Right hindlimb (tissue), 1 donor: Measurements from ENCODE around the gene EFCAB13.
A peak's percentile ranks its signal among the peaks of the same experiment; 100 is the strongest.
"Not testable (repeated sequence)": the region's sequence is repeated elsewhere in the genome, so short reads cannot be mapped to it uniquely, and the experiment has no call there.

Source experiments
- DNase-seq: peaks from one replicate; pipeline ENCODE4 v3.0.0-alpha.2; 2018

The EFCAB13 gene

DNA sequence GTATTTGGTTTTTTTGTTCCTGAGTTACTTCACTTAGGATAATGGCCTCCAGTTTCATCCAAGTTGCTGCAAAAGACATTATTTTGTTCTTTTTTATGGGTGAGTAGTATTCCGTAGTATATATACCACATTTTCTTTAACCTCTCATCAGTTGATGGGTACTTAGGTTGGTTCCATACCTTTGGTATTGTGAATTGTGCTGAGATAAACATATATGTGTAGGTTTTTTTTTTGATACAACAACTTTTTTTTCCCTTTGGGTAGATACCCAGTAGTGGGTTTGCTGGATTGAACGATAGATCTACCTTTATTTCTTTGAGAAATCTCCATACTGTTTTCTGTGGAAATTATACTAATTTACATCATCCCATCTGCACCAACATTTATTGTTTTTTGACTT lies 6.8 kb downstream of the EFCAB13 start:
- DNase-seq, result no peak

- DNase-seq, result no peak
Observed at GRCh38 chr17:47332287-47332686, 8.5 kb downstream of the EFCAB13 start.

DNA sequence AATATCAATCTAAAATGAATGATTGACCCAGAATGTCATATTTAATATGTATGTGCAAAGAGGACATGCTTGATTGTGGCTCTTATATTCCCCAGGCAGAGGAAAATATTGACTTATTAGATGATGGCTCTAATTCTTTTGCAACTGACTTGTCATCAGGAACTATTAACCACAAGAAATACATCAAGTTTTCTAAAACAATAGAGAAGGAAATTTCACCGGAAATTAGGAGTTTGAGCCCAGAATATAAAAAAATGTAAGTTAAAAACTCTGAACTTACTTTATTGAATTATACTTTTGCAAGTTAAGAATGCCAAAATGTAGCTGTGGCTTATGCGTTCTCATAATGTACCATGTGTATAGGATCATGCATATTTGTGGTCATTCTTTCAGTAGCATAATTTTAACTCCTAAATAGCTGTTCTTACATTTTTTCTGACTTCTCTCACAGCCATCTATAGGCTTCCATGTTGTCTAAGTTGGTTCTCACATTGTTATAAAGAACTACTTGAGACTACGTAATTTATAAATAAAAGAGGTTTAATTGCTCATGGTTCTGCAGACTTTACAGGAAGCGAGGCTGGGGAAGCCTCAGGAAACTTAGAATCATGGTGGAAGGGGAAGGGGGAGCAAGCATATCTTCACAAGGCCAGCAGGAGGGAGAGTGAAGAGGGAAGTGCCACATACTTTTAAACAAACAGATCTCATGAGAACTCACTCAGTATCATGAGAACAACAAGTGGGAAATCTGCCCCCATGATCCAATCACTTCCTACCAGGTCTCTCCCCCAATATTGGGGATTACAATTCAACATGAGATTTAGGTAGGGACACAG lies 11.6 kb downstream of the EFCAB13 start:
- no peak for DNase-seq

GRCh38 chr17:47338026-47338425 lies 14.3 kb downstream of the EFCAB13 start:
- DNase-seq, result no peak

GRCh38 chr17:47352848-47353247 lies 29.1 kb downstream of the EFCAB13 start:
- DNase-seq, result no peak

DNA sequence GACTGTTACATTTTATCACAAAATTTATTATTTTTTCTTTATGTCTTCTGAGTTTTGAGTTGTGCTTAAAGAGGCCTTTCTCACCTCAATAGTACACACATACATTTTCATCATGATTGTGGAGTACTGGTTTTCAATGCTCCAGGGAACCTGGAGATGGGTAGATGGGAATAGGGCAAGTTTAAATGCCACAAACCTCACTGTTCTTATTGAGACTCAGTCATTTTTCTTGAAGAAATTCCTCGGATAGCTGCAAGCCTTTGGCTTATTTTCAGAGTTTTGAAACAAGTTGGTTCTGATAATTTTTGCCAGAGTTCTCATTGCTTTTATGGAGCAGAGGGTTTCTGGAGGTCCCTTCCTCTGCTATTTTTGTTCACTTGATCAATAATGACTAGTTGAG lies 34.9 kb downstream of the EFCAB13 start:
- DNase-seq, result no peak

- DNase-seq, result no peak
Observed at GRCh38 chr17:47363171-47363570, 39.4 kb downstream of the EFCAB13 start.

DNA sequence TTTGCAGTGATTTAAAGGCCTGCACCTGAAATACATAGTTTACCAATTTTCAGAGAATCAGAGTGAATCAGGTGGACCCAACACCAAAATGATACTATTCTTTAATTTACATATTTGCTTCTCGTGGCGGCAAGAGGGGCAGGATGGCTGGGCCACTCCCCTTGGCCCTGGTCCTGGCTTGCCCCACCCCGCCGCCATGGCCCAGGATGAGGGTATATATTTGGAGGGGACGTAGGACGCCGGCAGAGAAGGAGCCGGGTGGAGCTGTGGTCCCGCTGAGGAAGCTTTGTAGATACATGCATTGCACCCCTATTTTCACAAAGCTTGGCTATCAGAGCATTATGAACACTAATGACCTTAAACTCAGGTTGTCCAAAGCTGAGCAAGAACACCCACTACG lies 43.5 kb downstream of the EFCAB13 start:
- DNase-seq, result no peak

DNA sequence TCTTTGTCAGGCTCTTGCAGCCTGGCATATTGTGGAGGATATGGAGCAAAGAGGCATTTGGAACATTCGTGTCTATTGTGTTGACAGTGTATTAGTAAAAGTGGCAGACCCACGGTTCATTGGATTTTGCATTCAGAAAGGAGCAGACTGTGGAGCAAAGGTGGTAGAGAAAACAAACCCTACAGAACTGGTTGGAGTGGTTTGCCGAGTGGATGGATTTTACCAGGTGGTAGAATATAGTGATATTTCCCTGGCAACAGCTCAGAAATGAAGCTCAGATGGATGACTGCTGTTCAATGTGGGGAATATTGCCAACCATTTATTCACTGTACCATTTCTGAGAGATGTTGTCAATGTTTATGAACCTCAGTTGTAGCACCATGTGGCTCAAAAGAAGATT lies 44.5 kb downstream of the EFCAB13 start:
- no peak for DNase-seq

DNA sequence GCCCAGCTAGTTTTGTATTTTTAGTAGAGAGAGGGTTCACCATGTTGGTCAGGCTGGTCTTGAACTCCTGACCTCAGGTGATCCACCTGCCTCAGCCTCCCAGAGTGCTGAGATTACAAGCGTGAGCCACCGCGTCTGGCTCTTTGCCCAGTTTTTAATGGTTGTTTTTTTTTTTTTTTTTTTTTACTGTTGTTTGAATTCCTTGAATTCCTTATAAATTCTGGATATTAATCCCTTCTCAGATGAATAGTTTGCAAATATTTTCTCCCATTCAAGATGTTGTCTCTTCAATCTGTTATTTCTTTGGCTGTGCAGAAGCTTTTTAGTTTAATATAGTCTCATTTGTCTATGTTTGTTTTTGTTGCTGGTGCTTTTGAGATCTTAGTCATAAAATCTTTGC lies 47.1 kb downstream of the EFCAB13 start:
- DNase-seq, result not testable (repeated sequence)

- no peak for DNase-seq
Observed at GRCh38 chr17:47373002-47373401, 49.2 kb downstream of the EFCAB13 start.

GRCh38 chr17:47376247-47376646 lies 52.5 kb downstream of the EFCAB13 start:
- DNase-seq, result no peak

- DNase-seq, result no peak
Observed at GRCh38 chr17:47388825-47389224, 65.1 kb downstream of the EFCAB13 start.

- not testable (repeated sequence) for DNase-seq
Observed at GRCh38 chr17:47397532-47398128, 73.9 kb downstream of the EFCAB13 start.

GRCh38 chr17:47400333-47400732 lies 76.6 kb downstream of the EFCAB13 start:
- no peak for DNase-seq

- no peak for DNase-seq
Observed at GRCh38 chr17:47401100-47401499, 77.3 kb downstream of the EFCAB13 start.

- no peak for DNase-seq
Observed at GRCh38 chr17:47404006-47404405, 80.3 kb downstream of the EFCAB13 start.

- no peak for DNase-seq
Observed at GRCh38 chr17:47404875-47405274, 81.1 kb downstream of the EFCAB13 start.

- no peak for DNase-seq
Observed at GRCh38 chr17:47413872-47414271, 90.1 kb downstream of the EFCAB13 start.

DNA sequence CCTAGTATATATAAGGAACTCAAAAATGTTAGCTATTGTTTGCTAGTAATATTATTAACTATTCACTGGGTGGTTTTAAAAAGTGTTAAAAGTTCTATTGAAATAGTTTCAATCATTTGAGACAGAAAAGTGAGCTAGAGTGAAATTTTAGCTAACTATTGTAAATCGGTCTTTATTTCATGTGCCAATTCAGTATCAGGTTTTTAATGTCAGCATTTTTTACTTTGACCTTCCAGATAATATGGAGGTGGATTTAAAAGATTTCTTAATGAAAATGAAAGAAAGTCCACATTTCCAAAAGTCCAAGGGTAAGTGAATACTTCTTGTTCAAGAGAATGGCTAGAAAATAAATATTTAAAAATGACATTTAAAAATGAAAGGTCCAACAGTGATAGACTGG lies 90.9 kb downstream of the EFCAB13 start:
- no peak for DNase-seq

- peak; percentile 23 for DNase-seq
Observed at GRCh38 chr17:47423406-47424295, 99.9 kb downstream of the EFCAB13 start.

GRCh38 chr17:47425233-47425632 lies 101.5 kb downstream of the EFCAB13 start:
- not testable (repeated sequence) for DNase-seq

DNA sequence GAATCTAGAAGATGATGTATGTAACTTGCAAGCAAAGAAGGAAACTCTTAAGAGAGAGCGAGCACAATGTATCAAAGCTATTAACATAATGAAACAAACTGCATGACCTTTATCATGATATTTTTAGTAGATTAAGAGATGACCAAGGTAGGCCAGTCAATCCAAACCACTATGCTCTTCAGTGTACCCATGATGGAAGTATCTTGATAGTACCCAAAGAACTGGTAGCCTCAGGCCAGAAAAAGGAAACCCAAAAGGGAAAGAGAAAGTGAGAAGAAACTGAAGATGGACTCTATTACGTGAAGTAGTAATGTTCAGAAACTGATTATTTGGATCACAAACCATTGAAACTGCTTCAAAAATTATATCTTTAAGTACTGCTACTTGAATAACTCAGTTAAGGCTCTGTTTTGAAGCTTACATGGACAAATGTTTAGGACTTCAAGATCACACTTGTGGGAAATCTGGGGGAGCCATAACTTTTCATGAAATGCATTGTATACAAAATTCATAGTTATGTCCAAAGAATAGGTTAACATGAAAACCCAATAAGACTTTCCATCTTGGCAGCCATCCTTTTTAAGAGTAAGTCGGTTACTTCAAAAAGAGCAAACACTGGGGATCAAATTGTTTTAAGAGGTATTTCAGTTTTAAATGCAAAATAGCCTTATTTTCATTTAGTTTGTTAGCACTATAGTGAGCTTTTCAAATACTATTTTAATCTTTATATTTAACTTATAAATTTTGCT lies 102.3 kb downstream of the EFCAB13 start:
- DNase-seq, result not testable (repeated sequence)
